ENCODE results near the gene PXN. TPM values are rescaled to one million over a fixed set of nuclear protein-coding genes. Genes with fewer than 3 reads are reported as not detected.
A peak's percentile ranks its signal among the peaks of the same experiment; 100 is the strongest.

Gene PXN
- total and polyA plus RNA-seq, 10 donors, result 22.3 to 161 (median 114) TPM

GRCh38 chr12:120264086-120264903 is 1.2 kb downstream of the PXN start:
- TF ChIP-seq POLR2A (IDR thresholded peaks at IDR 0.05), result no peak
- TF ChIP-seq POLR2AphosphoS5 (IDR thresholded peaks at IDR 0.05), result peak in 2 of 3 donors; percentile 45 to 61
- Histone ChIP-seq H3K9me3 (no peaks in the 10 kb centered on the region), H3K4me1 (peaks cover 28 to 93% (median 75%) of the 10 kb centered on the region in 6 donors), H3K27ac (peak overlapping the region; percentile 72 to 97 (median 94)), H3K36me3 (peaks cover 0 to 18% (median 0%) of the 10 kb centered on the region in 6 donors), H3K27me3 (replicated peaks in 1 of 7) (peaks cover 0 to 33% (median 0%) of the 10 kb centered on the region in 7 donors), H3K4me3 (peak overlapping the region; percentile 61 to 93 (median 74))
- intact Hi-C loops (cut with DNase I; ENCODE audit: low total_unique reads), result loop anchor here (10.0 kb wide), 1 partner anchor 49 kb away; no protein-coding TSS in a partner anchor
- DNase-seq, result no peak
- 39 to 63% (median 58%) methylated on average over 15 of the region's 15 CpGs for WGBS, 5 donors

- Histone ChIP-seq H3K9me3 (no peaks in the 10 kb centered on the region), H3K36me3 (peaks cover 0 to 18% (median 0%) of the 10 kb centered on the region in 6 donors), H3K27ac (peak overlapping the region; percentile 36 to 97 (median 94)), H3K27me3 (replicated peaks in 1 of 7) (peaks cover 0 to 33% (median 0%) of the 10 kb centered on the region in 7 donors), H3K4me1 (peaks cover 28 to 95% (median 81%) of the 10 kb centered on the region in 6 donors), H3K4me3 (peak overlapping the region; percentile 61 to 93 (median 74))
- WGBS, 5 donors, result 44 to 85% (median 67%) methylated on average over 5 of the region's 5 CpGs
- intact Hi-C loops (cut with DNase I; ENCODE audit: low total_unique reads), result loop anchor here (2.0 to 10.0 kb wide), 2 partner anchors 33 to 49 kb away; no protein-coding TSS in a partner anchor
- TF ChIP-seq POLR2A (IDR thresholded peaks at IDR 0.05), result no peak
- TF ChIP-seq POLR2AphosphoS5 (IDR thresholded peaks at IDR 0.05), result no peak
- TF ChIP-seq CTCF (IDR thresholded peaks at IDR 0.05 in 8 of 11, conservative IDR thresholded peaks at IDR 0.05 in 3 of 11), result no peak
- no peak for DNase-seq
These were observed 1.8 kb downstream of the PXN start for GRCh38 chr12:120263748-120264085.

- peaks cover 0 to 33% (median 0%) of the 10 kb centered on the region in 7 donors for H3K27me3 ChIP-seq (replicated peaks in 1 of 7)
- peaks cover 0 to 18% (median 0%) of the 10 kb centered on the region in 6 donors for H3K36me3 ChIP-seq
- DNase-seq, result no peak
- H3K4me3 ChIP-seq, result peak overlapping the region; percentile 61 to 93 (median 74)
- TF ChIP-seq POLR2AphosphoS5 (IDR thresholded peaks at IDR 0.05) (peak in 1 of 3 donors; percentile 20), POLR2A (IDR thresholded peaks at IDR 0.05) (no peak)
- H3K4me1 ChIP-seq, result peaks cover 28 to 95% (median 84%) of the 10 kb centered on the region in 6 donors
- peak overlapping the region; percentile 36 to 97 (median 94) for H3K27ac ChIP-seq
- WGBS, 5 donors, result 44 to 61% (median 55%) methylated on average over 14 to 15 of the region's 15 CpGs
- intact Hi-C loops (cut with DNase I; ENCODE audit: low total_unique reads), result loop anchor here (2.0 to 10.0 kb wide), 2 partner anchors 32 to 48 kb away; no protein-coding TSS in a partner anchor
- H3K9me3 ChIP-seq, result no peaks in the 10 kb centered on the region
These were observed 2.4 kb downstream of the PXN start for GRCh38 chr12:120262852-120263747.

GRCh38 chr12:120261951-120262851 is 3.3 kb downstream of the PXN start:
- Histone ChIP-seq H3K4me1 (peaks cover 29 to 96% (median 86%) of the 10 kb centered on the region in 6 donors), H3K9me3 (no peaks in the 10 kb centered on the region), H3K27ac (peak overlapping the region; percentile 27 to 97 (median 94)), H3K36me3 (peaks cover 0 to 21% (median 0%) of the 10 kb centered on the region in 6 donors), H3K27me3 (replicated peaks in 1 of 7) (peaks cover 0 to 37% (median 0%) of the 10 kb centered on the region in 7 donors), H3K4me3 (peak overlapping the region in 7 of 8 donors; percentile 61 to 93 (median 74))
- DNase-seq, result no peak
- TF ChIP-seq POLR2A (IDR thresholded peaks at IDR 0.05), result no peak
- TF ChIP-seq POLR2AphosphoS5 (IDR thresholded peaks at IDR 0.05), result peak in 1 of 3 donors; percentile 59
- WGBS, 5 donors, result 55 to 70% (median 58%) methylated on average over 10 of the region's 10 CpGs
- intact Hi-C loops (cut with DNase I; ENCODE audit: low total_unique reads), result loop anchor here (2.0 to 10.0 kb wide), 2 partner anchors 31 to 47 kb away; no protein-coding TSS in a partner anchor
